Measurements from ENCODE around the gene RPS15. TPM values are rescaled to one million over a fixed set of nuclear protein-coding genes. Genes with fewer than 3 reads are reported as not detected.
A peak's percentile ranks its signal among the peaks of the same experiment; 100 is the strongest.

The RPS15 gene
- total RNA-seq, 8 experiments from 2014 or later = 1,397 to 2,339 (median 1,906) TPM

DNA sequence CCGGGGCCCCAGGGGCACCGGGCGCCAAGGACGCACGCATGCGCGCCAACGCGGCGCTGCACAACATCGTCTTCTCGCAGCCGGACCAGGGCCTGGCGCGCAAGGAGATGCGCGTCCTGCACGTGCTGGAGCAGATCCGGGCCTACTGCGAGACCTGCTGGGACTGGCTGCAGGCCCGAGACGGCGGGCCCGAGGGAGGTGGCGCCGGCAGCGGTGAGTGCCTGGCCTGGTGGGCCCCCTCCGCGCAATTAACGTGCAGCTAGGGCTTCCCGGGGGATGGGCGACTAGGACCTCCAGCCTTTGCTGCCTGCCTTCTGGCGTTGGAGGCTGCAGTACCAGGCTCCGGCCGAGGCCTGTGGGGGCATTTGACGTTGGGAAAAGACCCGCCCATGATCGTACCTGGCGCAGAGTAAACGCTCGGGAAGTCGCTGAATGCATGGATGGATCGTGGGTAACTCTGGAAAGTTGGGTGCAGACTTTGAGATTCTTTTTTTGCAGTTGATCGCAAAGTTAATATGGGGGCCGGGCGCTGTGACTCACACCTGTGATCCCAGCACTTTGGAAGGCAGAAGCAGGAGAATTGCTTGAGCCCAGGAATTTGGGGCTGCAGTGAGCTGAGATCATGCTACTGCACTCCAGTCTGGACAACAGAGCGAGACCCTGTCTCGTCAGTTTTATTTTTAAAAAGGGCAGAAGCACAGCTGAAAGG lies 19.0 kb downstream of the RPS15 start:
- no peak overlapping the region for H3K27ac ChIP-seq
- 24 to 83% (median 56%) methylated on average over 1 to 18 of the region's 48 CpGs; no CpG with 5 or more reads in 4 of the 10 experiments for WGBS, 10 experiments

DNA sequence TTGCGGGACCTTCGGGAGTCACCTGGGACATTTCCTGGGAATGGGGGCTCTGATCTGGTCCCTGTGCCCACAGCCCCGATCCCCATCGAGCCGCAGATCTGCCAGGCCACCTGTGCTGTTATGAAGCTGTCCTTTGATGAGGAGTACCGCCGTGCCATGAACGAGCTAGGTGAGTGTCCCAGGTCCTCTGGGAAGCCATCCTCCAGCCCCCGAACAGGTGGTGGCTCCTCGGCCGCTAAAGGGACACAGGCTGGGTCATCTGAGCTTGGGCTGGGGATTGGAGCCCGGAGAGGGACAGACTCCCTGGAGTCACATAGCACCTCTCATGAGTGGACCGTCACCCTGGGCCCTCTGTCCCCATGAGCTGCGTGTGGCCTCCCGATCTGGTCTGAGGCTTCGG lies 19.7 kb downstream of the RPS15 start:
- no peak for ATAC-seq (replicated peaks in 6 of 8)
- Histone ChIP-seq H3K4me1 (replicated peaks in 1 of 2) (peaks cover 11 to 12% of the 10 kb centered on the region in 2 donors), H3K27ac (no peak overlapping the region), H3K4me3 (no peak overlapping the region)
- in situ Hi-C loops (cut with MboI; ENCODE audit: low pct_unique_long_range_greater_than_20kb in 2 of 9, low sequenced_read_pairs in 9 of 9, unreplicated experiment in 9 of 9) = no loop called here
- WGBS, 10 experiments = 60 to 100% (median 93%) methylated on average over 1 to 7 of the region's 16 CpGs; no CpG with 5 or more reads in 6 of the 10 experiments

More for the DNA sequence above, 19.0 kb downstream of the RPS15 start:
- ATAC-seq (replicated peaks in 6 of 8) = no peak
- no peak overlapping the region for H3K4me3 ChIP-seq
- peaks cover 14 to 19% of the 10 kb centered on the region in 2 donors for H3K4me1 ChIP-seq (replicated peaks in 1 of 2)
- in situ Hi-C loops (cut with MboI; ENCODE audit: low pct_unique_long_range_greater_than_20kb in 2 of 9, low sequenced_read_pairs in 9 of 9, unreplicated experiment in 9 of 9) = no loop called here

DNA sequence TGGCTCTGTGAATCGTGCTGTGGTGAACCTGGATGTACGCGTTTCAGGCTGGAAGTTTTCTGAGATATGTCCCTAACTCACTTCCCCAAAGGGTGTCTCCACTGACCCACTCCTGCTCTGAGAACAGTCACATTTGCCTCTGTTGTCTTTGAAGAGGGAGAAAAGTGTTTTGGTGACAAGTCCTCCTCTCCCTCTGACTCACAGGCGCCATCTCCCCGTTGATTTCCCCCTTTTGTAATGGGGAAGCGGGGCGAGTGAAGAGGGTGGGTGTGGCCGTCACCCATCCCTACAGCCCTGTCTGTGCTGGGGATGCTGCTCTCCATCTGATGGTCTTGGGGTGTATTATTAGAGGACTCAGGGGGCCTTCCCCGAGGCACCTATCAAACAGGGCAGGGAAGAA lies 21.3 kb downstream of the RPS15 start:
- ATAC-seq (replicated peaks in 6 of 8) = no peak
- 0 to 100% (median 83%) methylated on average over 1 to 5 of the region's 9 CpGs; no CpG with 5 or more reads in 2 of the 10 experiments for WGBS, 10 experiments
- in situ Hi-C loops (cut with MboI; ENCODE audit: low pct_unique_long_range_greater_than_20kb in 2 of 9, low sequenced_read_pairs in 9 of 9, unreplicated experiment in 9 of 9) = no loop called here
- Histone ChIP-seq H3K27ac (no peak overlapping the region), H3K4me1 (replicated peaks in 1 of 2) (no peaks in the 10 kb centered on the region), H3K4me3 (no peak overlapping the region)

DNA sequence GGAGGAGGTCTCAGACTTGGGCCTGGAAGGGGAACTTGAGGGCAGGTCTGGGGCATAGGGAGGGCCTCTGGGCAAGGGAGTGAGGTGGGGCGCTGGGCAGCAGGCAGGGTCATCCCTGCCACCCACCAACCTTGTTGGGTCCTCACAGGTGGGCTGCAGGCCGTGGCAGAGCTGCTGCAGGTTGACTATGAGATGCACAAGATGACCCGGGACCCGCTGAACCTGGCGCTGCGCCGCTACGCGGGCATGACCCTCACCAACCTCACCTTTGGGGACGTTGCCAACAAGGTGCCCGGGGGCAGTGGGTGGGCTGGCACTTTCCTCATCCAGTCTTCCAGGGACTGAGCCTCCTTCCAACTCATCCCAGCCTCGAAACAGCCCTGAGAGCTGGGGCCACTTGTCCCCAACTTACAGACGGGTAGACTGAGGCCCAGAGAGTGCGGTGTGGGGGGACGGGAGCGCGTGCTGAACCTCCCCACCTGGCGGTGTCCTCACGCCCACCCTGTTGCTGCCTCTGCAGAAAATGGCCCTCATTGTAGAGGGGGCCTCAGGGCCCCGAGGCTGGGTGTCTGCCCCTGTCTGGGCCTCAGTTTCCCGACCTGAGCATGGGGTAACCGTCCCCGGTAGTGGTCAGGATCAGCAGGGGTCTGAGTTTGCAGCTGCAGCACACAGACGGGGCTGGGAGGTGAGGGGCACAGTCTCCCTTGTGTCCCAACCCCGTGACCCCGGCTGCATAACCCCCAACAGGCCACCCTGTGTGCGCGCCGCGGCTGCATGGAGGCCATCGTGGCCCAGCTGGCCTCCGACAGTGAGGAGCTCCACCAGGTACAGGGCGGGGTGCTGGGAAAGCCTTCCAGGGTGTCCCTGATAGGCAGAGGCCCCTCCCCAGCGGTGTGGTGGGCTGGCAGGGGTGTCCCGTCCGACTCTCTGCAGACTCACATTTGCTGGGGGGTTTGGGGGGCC lies 22.1 kb downstream of the RPS15 start:
- no peaks in the 10 kb centered on the region for H3K4me1 ChIP-seq (replicated peaks in 1 of 2)
- in situ Hi-C loops (cut with MboI; ENCODE audit: low pct_unique_long_range_greater_than_20kb in 2 of 9, low sequenced_read_pairs in 9 of 9, unreplicated experiment in 9 of 9) = no loop called here
- no peak overlapping the region for H3K27ac ChIP-seq
- no peak overlapping the region for H3K4me3 ChIP-seq
- ATAC-seq (replicated peaks in 6 of 8) = no peak
- WGBS, 10 experiments = 80% methylated on average over 3 of the region's 36 CpGs; no CpG with 5 or more reads in 9 of the 10 experiments

DNA sequence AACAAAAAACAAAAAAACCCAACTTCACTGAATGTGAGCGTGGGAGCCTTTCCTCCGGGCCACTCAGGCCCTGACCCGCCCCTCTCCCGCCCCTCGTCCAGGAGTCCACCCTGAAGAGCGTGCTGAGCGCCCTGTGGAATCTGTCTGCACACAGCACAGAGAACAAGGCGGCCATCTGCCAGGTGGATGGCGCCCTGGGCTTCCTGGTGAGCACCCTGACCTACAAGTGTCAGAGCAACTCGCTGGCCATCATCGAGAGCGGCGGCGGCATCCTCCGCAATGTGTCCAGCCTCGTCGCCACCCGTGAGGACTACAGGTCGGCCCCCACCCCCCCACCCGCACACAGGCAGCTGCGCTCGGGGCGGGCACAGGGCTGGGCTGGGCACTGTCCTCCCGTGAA lies 23.7 kb downstream of the RPS15 start:
- in situ Hi-C loops (cut with MboI; ENCODE audit: low pct_unique_long_range_greater_than_20kb in 2 of 9, low sequenced_read_pairs in 9 of 9, unreplicated experiment in 9 of 9) = no loop called here
- no peak overlapping the region for H3K27ac ChIP-seq
- WGBS, 10 experiments = 100% methylated on average over 1 to 3 of the region's 24 CpGs; no CpG with 5 or more reads in 8 of the 10 experiments
- H3K4me3 ChIP-seq = no peak overlapping the region
- ATAC-seq (replicated peaks in 6 of 8) = no peak
- H3K4me1 ChIP-seq (replicated peaks in 1 of 2) = no peaks in the 10 kb centered on the region

DNA sequence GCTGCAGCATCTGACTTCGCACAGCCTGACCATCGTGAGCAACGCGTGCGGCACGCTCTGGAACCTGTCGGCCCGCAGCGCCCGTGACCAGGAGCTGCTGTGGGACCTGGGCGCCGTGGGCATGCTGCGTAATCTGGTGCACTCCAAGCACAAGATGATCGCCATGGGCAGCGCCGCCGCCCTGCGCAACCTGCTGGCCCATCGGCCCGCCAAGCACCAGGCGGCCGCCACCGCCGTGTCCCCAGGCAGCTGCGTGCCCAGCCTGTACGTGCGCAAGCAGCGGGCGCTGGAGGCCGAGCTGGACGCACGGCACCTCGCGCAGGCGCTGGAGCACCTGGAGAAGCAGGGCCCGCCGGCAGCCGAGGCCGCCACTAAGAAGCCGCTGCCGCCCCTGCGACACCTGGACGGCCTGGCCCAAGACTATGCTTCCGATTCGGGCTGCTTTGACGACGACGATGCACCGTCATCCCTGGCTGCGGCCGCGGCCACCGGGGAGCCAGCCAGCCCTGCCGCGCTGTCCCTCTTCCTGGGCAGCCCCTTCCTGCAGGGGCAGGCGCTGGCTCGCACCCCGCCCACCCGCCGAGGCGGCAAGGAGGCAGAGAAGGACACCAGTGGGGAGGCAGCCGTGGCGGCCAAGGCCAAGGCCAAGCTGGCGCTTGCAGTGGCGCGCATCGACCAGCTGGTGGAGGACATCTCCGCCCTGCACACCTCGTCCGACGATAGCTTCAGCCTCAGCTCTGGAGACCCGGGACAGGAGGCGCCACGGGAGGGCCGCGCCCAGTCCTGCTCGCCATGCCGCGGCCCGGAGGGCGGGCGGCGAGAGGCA lies 27.2 kb downstream of the RPS15 start:
- Histone ChIP-seq H3K4me1 (replicated peaks in 1 of 2) (peaks cover 6 to 14% of the 10 kb centered on the region in 2 donors), H3K27ac (no peak overlapping the region), H3K4me3 (no peak overlapping the region)
- 80 to 94% methylated on average over 4 to 7 of the region's 83 CpGs; no CpG with 5 or more reads in 8 of the 10 experiments for WGBS, 10 experiments
- in situ Hi-C loops (cut with MboI; ENCODE audit: low pct_unique_long_range_greater_than_20kb in 2 of 9, low sequenced_read_pairs in 9 of 9, unreplicated experiment in 9 of 9) = no loop called here
- peak in 2 of 8 experiments; percentile 3 to 41 for ATAC-seq (replicated peaks in 6 of 8)

DNA sequence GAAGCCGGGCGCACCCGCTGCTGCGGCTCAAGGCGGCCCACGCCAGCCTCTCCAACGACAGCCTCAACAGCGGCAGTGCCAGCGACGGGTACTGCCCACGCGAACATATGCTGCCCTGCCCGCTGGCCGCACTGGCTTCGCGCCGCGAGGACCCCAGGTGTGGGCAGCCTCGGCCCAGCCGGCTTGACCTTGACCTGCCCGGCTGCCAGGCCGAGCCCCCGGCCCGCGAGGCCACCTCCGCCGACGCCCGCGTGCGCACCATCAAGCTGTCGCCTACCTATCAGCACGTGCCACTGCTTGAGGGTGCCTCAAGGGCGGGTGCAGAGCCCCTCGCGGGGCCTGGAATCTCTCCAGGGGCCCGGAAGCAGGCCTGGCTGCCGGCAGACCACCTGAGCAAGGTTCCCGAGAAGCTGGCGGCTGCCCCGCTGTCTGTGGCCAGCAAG lies 27.8 kb downstream of the RPS15 start:
- in situ Hi-C loops (cut with MboI; ENCODE audit: low pct_unique_long_range_greater_than_20kb in 2 of 9, low sequenced_read_pairs in 9 of 9, unreplicated experiment in 9 of 9) = no loop called here
- H3K4me3 ChIP-seq = no peak overlapping the region

DNA sequence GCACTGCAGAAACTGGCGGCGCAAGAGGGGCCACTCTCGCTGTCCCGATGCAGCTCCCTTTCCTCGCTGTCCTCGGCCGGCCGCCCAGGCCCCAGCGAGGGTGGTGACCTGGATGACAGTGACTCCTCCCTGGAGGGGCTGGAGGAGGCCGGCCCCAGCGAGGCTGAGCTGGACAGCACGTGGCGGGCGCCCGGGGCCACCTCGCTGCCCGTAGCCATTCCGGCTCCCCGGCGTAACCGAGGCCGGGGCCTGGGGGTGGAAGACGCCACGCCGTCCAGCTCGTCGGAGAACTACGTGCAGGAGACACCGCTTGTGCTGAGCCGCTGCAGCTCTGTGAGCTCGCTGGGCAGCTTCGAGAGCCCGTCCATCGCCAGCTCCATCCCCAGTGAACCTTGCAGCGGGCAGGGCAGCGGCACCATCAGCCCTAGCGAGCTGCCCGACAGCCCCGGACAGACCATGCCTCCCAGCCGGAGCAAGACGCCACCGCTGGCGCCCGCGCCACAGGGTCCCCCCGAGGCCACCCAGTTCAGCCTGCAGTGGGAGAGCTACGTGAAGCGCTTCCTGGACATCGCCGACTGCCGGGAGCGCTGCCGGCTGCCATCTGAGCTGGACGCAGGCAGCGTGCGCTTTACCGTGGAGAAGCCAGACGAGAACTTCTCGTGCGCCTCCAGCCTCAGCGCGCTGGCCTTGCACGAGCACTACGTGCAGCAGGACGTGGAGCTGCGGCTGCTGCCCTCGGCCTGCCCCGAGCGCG lies 28.4 kb downstream of the RPS15 start:
- Histone ChIP-seq H3K27ac (no peak overlapping the region), H3K4me1 (replicated peaks in 1 of 2) (peaks cover 19 to 25% of the 10 kb centered on the region in 2 donors), H3K4me3 (no peak overlapping the region)
- no peak for ATAC-seq (replicated peaks in 6 of 8)
- WGBS, 10 experiments = 11 to 100% (median 55%) methylated on average over 1 to 19 of the region's 70 CpGs; no CpG with 5 or more reads in 4 of the 10 experiments
- in situ Hi-C loops (cut with MboI; ENCODE audit: low pct_unique_long_range_greater_than_20kb in 2 of 9, low sequenced_read_pairs in 9 of 9, unreplicated experiment in 9 of 9) = no loop called here

More for the DNA sequence above, 27.8 kb downstream of the RPS15 start:
- ATAC-seq (replicated peaks in 6 of 8) = no peak
- H3K4me1 ChIP-seq (replicated peaks in 1 of 2) = peaks cover 13 to 19% of the 10 kb centered on the region in 2 donors
- H3K27ac ChIP-seq = no peak overlapping the region
- 82 to 84% methylated on average over 8 to 20 of the region's 41 CpGs; no CpG with 5 or more reads in 8 of the 10 experiments for WGBS, 10 experiments

DNA sequence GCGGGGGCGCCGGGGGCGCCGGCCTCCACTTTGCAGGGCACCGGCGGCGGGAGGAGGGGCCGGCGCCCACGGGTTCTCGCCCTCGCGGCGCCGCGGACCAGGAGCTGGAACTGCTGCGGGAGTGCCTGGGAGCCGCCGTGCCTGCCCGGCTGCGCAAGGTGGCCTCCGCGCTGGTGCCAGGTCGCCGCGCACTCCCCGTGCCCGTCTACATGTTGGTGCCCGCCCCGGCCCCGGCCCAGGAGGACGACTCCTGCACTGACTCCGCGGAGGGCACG lies 29.0 kb downstream of the RPS15 start:
- in situ Hi-C loops (cut with MboI; ENCODE audit: low pct_unique_long_range_greater_than_20kb in 2 of 9, low sequenced_read_pairs in 9 of 9, unreplicated experiment in 9 of 9) = no loop called here
- Histone ChIP-seq H3K4me1 (replicated peaks in 1 of 2) (peaks cover 24 to 29% of the 10 kb centered on the region in 2 donors), H3K4me3 (no peak overlapping the region), H3K27ac (no peak overlapping the region)
- 0 to 42% methylated on average over 1 to 7 of the region's 36 CpGs; no CpG with 5 or more reads in 8 of the 10 experiments for WGBS, 10 experiments
- no peak for ATAC-seq (replicated peaks in 6 of 8)

DNA sequence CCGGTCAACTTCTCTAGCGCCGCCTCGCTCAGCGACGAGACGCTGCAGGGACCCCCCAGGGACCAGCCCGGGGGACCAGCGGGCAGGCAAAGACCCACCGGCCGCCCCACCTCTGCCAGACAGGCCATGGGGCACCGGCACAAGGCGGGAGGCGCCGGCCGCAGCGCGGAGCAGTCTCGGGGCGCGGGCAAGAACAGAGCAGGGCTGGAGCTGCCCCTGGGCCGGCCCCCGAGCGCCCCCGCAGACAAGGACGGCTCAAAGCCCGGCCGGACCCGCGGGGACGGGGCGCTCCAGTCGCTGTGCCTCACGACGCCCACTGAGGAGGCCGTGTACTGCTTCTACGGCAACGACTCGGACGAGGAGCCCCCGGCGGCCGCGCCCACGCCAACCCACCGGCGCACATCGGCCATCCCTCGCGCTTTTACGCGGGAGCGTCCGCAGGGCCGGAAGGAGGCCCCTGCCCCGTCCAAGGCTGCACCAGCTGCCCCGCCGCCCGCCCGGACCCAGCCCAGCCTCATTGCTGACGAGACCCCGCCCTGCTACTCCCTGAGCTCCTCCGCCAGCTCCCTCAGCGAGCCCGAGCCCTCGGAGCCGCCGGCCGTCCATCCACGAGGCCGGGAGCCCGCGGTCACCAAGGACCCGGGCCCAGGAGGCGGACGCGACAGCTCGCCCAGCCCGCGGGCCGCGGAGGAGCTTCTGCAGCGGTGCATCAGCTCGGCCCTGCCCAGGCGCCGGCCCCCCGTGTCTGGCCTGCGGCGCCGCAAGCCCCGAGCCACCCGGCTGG lies 29.5 kb downstream of the RPS15 start:
- no peak overlapping the region for H3K27ac ChIP-seq
- ATAC-seq (replicated peaks in 6 of 8) = peak in 1 of 8 experiments; percentile 10
- H3K4me1 ChIP-seq (replicated peaks in 1 of 2) = peaks cover 27 to 31% of the 10 kb centered on the region in 2 donors
- in situ Hi-C loops (cut with MboI; ENCODE audit: low pct_unique_long_range_greater_than_20kb in 2 of 9, low sequenced_read_pairs in 9 of 9, unreplicated experiment in 9 of 9) = no loop called here
- no peak overlapping the region for H3K4me3 ChIP-seq
- WGBS, 10 experiments = 1 to 71% (median 54%) methylated on average over 9 to 10 of the region's 92 CpGs; no CpG with 5 or more reads in 7 of the 10 experiments

DNA sequence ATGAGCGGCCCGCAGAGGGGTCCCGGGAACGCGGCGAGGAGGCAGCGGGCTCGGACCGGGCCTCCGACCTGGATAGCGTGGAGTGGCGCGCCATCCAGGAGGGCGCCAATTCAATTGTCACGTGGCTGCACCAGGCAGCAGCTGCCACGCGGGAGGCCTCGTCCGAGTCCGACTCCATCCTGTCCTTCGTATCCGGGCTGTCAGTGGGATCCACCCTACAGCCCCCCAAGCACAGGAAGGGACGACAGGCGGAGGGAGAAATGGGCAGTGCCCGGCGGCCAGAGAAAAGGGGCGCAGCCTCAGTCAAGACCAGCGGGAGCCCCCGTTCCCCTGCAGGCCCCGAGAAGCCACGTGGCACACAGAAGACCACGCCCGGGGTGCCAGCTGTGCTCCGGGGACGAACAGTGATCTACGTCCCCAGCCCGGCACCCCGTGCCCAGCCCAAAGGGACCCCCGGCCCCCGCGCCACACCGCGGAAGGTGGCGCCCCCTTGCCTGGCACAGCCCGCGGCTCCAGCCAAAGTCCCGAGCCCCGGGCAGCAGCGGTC lies 30.2 kb downstream of the RPS15 start:
- peaks cover 34 to 37% of the 10 kb centered on the region in 2 donors for H3K4me1 ChIP-seq (replicated peaks in 1 of 2)
- ATAC-seq (replicated peaks in 6 of 8) = no peak
- H3K27ac ChIP-seq = no peak overlapping the region
- in situ Hi-C loops (cut with MboI; ENCODE audit: low pct_unique_long_range_greater_than_20kb in 2 of 9, low sequenced_read_pairs in 9 of 9, unreplicated experiment in 9 of 9) = no loop called here
- 10 to 78% methylated on average over 13 to 22 of the region's 49 CpGs; no CpG with 5 or more reads in 8 of the 10 experiments for WGBS, 10 experiments
- H3K4me3 ChIP-seq = no peak overlapping the region

Data from motor neuron (in vitro differentiated cells).